LNCaP clone FGC (cell line): ENCODE results near the gene C10orf71.

ENCODE experiments used
- DNase-seq: peaks from one replicate; pipeline ENCODE4 v3.0.0-alpha.2; 2011; ENCODE audit warnings: low read depth
- H3K4me3 ChIP-seq: 2 replicates; pipeline ENCODE4 v1.5.1; 2011; ENCODE audit warnings: mild to moderate bottlenecking, low read depth, low read length, control low read depth
- CTCF ChIP-seq: IDR thresholded peaks from 2 replicates; pipeline ENCODE4 v1.5.1; 2012; ENCODE audit warnings: mild to moderate bottlenecking; ENCODE audit not compliant: control insufficient read depth, insufficient read depth; ENCODE audit errors: extremely low read depth

Gene C10orf71

GRCh38 chr10:49278497-49278981 lies 20.4 kb upstream of the C10orf71 start:
- H3K4me3 ChIP-seq: no peak overlapping the region
- no peak for DNase-seq
- no peak for TF ChIP-seq CTCF

- DNase-seq: no peak
- TF ChIP-seq CTCF: no peak
- no peak overlapping the region for H3K4me3 ChIP-seq
Measured at GRCh38 chr10:49279015-49279880, 19.7 kb upstream of the C10orf71 start.

- no peak for DNase-seq
- H3K4me3 ChIP-seq: no peak overlapping the region
- no peak for TF ChIP-seq CTCF
Measured at GRCh38 chr10:49280001-49280408, 19.0 kb upstream of the C10orf71 start.

- DNase-seq: no peak
- peak; percentile 45 for TF ChIP-seq CTCF
- no peak overlapping the region for H3K4me3 ChIP-seq
Measured at GRCh38 chr10:49281461-49281860, 17.5 kb upstream of the C10orf71 start.

GRCh38 chr10:49282306-49282705 lies 16.7 kb upstream of the C10orf71 start:
- no peak for DNase-seq
- no peak overlapping the region for H3K4me3 ChIP-seq
- TF ChIP-seq CTCF: no peak

- H3K4me3 ChIP-seq: no peak overlapping the region
- TF ChIP-seq CTCF: no peak
- DNase-seq: no peak
Measured at GRCh38 chr10:49282879-49283341, 16.1 kb upstream of the C10orf71 start.
